ENCODE results near the gene UTP20.
A peak's percentile ranks its signal among the peaks of the same experiment; 100 is the strongest.
"Not testable (repeated sequence)": the region's sequence is repeated elsewhere in the genome, so short reads cannot be mapped to it uniquely, and the experiment has no call there.

The UTP20 gene

GRCh38 chr12:101407049-101407435 lies 127.1 kb downstream of the UTP20 start:
- Histone ChIP-seq H3K36me3 (ENCODE audit: control insufficient read depth, insufficient read depth, low read length) (no peaks in the 10 kb centered on the region), H3K27ac (ENCODE audit: low read depth, low read length) (peak overlapping the region; percentile 97), H3K27me3 (ENCODE audit: control insufficient read depth, insufficient read depth, low read length) (no peaks in the 10 kb centered on the region), H3K4me3 (ENCODE audit: low read length) (peak overlapping the region; percentile 99), H3K4me1 (ENCODE audit: control insufficient read depth, insufficient read depth, low read length) (peaks cover 10% of the 10 kb centered on the region), H3K9ac (ENCODE audit: low read length) (peak overlapping the region; percentile 90)

DNA sequence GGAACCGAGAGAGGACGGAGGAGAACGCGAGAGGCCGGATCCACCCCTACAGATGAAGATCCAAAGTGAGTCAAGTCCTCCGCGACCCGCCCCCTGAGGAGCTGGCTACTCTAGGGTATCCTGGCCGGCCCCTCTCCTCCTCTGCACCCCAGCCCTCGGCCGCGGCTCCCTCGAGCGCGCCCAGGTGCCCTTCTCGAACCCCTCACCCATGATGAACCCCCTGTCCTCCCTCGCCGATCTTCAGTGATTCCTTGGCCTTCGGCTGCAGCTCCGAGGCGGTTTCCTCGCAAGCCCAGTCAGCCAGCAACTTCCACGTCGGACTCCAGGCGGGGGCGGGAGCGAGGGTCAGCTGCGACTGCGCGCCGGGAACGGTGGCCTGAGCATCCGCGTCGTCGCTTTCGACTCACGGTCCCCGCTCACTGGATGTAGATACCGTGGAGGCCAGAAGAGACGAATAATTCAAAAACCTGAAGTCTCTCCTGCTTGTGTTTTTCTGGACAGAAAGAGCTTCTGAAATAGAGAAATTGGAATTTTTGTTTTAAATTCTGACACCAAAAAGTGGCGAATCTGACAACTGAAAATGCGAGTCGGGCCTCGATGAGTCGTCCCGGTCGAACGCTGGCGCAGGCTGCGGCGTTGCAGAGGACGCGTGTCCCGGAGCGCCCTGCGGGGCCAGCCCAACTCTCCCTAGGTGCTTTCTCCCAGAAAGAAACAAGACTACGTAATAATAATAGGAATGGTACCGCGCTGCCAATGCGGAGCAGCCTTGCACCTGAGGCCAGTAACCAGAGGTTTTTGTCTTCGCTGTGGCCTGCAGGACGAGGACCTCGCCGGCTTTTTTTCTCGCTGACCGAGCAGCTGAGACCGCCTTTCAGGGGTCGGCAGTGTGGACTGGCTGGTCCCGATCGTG lies 127.8 kb downstream of the UTP20 start, which contains the start of gene ARL1:
ARL1 (minus strand) TSS at position 337 of the 910 bp plus-strand sequence; CDS start at position 210, 127 bp downstream.
- peak within 1 kb of the TSS; percentile 92 for H3K9ac ChIP-seq (ENCODE audit: low read length)
- no peaks in the 10 kb centered on the region for H3K36me3 ChIP-seq (ENCODE audit: control insufficient read depth, insufficient read depth, low read length)
- H3K4me1 ChIP-seq (ENCODE audit: control insufficient read depth, insufficient read depth, low read length) = peaks cover 10% of the 10 kb centered on the region
- H3K27ac ChIP-seq (ENCODE audit: low read depth, low read length) = peak within 1 kb of the TSS; percentile 97
- no peaks in the 10 kb centered on the region for H3K27me3 ChIP-seq (ENCODE audit: control insufficient read depth, insufficient read depth, low read length)
- H3K4me3 ChIP-seq (ENCODE audit: low read length) = peak within 1 kb of the TSS; percentile 99

DNA sequence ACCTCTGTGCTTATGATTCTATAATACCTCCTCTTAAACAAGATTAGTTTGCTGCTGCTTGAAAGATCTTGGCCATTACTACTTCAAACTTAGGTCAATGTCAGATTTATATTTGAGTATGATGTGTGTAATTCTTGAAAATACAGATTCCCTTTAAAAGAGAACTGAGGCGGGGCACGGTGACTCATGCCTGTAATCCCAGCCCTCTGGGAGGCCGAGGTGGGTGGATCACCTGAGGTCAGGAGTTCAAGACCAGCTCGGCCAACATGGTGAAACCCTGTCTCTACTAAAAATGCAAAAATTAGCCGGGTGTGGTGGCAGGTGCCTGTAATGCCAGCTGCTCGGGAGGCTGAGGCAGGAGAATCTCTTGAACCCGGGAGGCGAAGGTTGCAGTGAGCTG lies 130.3 kb downstream of the UTP20 start:
- not testable (repeated sequence) for H3K4me1 ChIP-seq (ENCODE audit: control insufficient read depth, insufficient read depth, low read length); H3K4me3 ChIP-seq (ENCODE audit: low read length); H3K9ac ChIP-seq (ENCODE audit: low read length); H3K27me3 ChIP-seq (ENCODE audit: control insufficient read depth, insufficient read depth, low read length); H3K27ac ChIP-seq (ENCODE audit: low read depth, low read length); H3K36me3 ChIP-seq (ENCODE audit: control insufficient read depth, insufficient read depth, low read length)

DNA sequence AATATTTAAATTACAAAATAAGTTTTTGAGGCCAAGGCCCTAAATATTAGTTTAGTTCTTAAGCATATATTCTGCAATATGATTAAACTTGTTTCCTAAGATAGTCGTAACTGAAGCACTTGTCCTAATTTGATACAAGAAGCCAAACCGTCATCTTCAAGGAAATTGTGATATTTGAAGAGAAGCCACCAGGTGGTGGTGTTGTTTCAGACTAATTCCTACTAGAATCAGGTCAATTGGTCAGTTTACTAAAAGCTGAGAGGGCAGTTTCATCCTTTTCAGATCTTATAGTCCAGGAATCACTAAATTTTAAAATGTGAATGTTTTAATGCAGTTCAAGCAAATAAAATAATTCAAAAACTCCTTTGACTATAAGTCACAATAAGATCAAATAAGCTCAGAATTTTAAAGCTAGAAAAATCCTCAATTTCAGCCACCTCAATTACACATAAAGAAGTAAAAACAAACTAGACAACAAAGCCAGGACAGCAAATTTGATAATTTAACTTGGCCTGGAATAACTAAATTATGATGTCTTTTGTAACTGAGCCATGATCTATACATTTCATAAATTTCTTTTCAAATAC lies 134.7 kb downstream of the UTP20 start:
- Histone ChIP-seq H3K27ac (ENCODE audit: low read depth, low read length) (no peak overlapping the region), H3K27me3 (ENCODE audit: control insufficient read depth, insufficient read depth, low read length) (no peaks in the 10 kb centered on the region), H3K4me3 (ENCODE audit: low read length) (no peak overlapping the region), H3K4me1 (ENCODE audit: control insufficient read depth, insufficient read depth, low read length) (no peaks in the 10 kb centered on the region), H3K9ac (ENCODE audit: low read length) (no peak overlapping the region), H3K36me3 (ENCODE audit: control insufficient read depth, insufficient read depth, low read length) (no peaks in the 10 kb centered on the region)

GRCh38 chr12:101415228-101415627 lies 135.3 kb downstream of the UTP20 start:
- no peak overlapping the region for H3K9ac ChIP-seq (ENCODE audit: low read length)
- no peak overlapping the region for H3K27ac ChIP-seq (ENCODE audit: low read depth, low read length)
- H3K27me3 ChIP-seq (ENCODE audit: control insufficient read depth, insufficient read depth, low read length) = no peaks in the 10 kb centered on the region
- no peaks in the 10 kb centered on the region for H3K36me3 ChIP-seq (ENCODE audit: control insufficient read depth, insufficient read depth, low read length)
- no peaks in the 10 kb centered on the region for H3K4me1 ChIP-seq (ENCODE audit: control insufficient read depth, insufficient read depth, low read length)
- no peak overlapping the region for H3K4me3 ChIP-seq (ENCODE audit: low read length)

DNA sequence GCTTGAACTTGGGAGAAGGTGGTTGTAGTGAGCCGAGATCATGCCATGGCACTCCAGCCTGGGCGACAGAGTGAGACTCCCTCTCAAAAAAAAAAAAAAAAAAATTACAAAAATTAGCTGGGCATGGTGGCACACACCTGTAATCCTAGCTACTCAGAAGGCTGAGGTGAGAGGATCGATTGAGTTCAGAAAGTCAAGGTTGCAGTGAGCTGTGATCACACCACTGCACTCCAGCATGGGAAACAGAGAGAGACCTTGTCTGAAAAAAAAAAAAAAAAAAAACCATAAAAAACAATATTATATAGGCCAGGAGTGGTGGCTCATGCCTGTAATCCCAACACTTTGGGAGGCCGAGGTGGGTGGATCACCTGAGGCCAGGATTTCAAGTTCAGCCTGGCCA lies 142.2 kb downstream of the UTP20 start:
- H3K4me3 ChIP-seq (ENCODE audit: low read length); H3K9ac ChIP-seq (ENCODE audit: low read length); H3K4me1 ChIP-seq (ENCODE audit: control insufficient read depth, insufficient read depth, low read length); H3K36me3 ChIP-seq (ENCODE audit: control insufficient read depth, insufficient read depth, low read length); H3K27me3 ChIP-seq (ENCODE audit: control insufficient read depth, insufficient read depth, low read length); H3K27ac ChIP-seq (ENCODE audit: low read depth, low read length): not testable (repeated sequence)

GRCh38 chr12:101424620-101425019 lies 144.7 kb downstream of the UTP20 start:
- no peak overlapping the region for H3K4me3 ChIP-seq (ENCODE audit: low read length)
- H3K9ac ChIP-seq (ENCODE audit: low read length) = no peak overlapping the region
- H3K27me3 ChIP-seq (ENCODE audit: control insufficient read depth, insufficient read depth, low read length) = no peaks in the 10 kb centered on the region

GRCh38 chr12:101430456-101430855 lies 150.6 kb downstream of the UTP20 start:
- no peaks in the 10 kb centered on the region for H3K4me1 ChIP-seq (ENCODE audit: control insufficient read depth, insufficient read depth, low read length)
- no peak overlapping the region for H3K27ac ChIP-seq (ENCODE audit: low read depth, low read length)
- no peak overlapping the region for H3K9ac ChIP-seq (ENCODE audit: low read length)
- no peaks in the 10 kb centered on the region for H3K36me3 ChIP-seq (ENCODE audit: control insufficient read depth, insufficient read depth, low read length)
- H3K27me3 ChIP-seq (ENCODE audit: control insufficient read depth, insufficient read depth, low read length) = no peaks in the 10 kb centered on the region
- H3K4me3 ChIP-seq (ENCODE audit: low read length) = no peak overlapping the region

More at GRCh38 chr12:101424620-101425019, 144.7 kb downstream of the UTP20 start:
- Histone ChIP-seq H3K27ac (ENCODE audit: low read depth, low read length) (no peak overlapping the region), H3K36me3 (ENCODE audit: control insufficient read depth, insufficient read depth, low read length) (no peaks in the 10 kb centered on the region), H3K4me1 (ENCODE audit: control insufficient read depth, insufficient read depth, low read length) (no peaks in the 10 kb centered on the region)

DNA sequence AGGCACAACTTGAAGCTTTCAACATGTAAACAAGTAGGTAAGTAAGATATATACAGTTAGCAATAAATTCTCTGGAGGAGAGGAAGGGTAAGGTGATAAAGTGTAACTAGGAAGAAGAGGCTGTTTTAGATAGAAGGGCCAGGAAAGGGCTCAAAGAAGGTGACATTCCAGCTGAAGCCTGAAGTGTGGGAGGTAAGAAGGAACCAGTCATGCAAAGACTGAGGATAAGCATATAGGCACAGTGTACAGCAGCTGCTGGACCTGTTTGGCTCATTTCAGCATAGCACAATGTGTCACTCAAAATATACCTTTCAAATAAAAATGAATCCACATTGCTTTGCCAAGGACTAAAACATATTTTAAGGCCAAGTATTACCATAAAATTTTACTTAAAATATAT lies 156.2 kb downstream of the UTP20 start:
- Histone ChIP-seq H3K27ac (ENCODE audit: low read depth, low read length) (no peak overlapping the region), H3K4me1 (ENCODE audit: control insufficient read depth, insufficient read depth, low read length) (no peaks in the 10 kb centered on the region), H3K9ac (ENCODE audit: low read length) (no peak overlapping the region), H3K36me3 (ENCODE audit: control insufficient read depth, insufficient read depth, low read length) (no peaks in the 10 kb centered on the region), H3K4me3 (ENCODE audit: low read length) (no peak overlapping the region), H3K27me3 (ENCODE audit: control insufficient read depth, insufficient read depth, low read length) (no peaks in the 10 kb centered on the region)
